NOMO-1 (cell line): Measurements from ENCODE around the gene AK4.

ENCODE experiments used
- DNase-seq, 2 experiments: peaks; one replicate each; lab custom pipeline; 2025; ENCODE audit not compliant: unreplicated experiment in 2 of 2; lab: John Stamatoyannopoulos, UW

The AK4 gene

GRCh38 chr1:65243491-65243890, 95.5 kb downstream of the AK4 start:
- DNase-seq, result no peak

GRCh38 chr1:65245295-65245694, 97.3 kb downstream of the AK4 start:
- DNase-seq, result no peak

GRCh38 chr1:65247419-65248359, 99.7 kb downstream of the AK4 start:
- no peak for DNase-seq

GRCh38 chr1:65250826-65251225, 102.8 kb downstream of the AK4 start:
- DNase-seq, result no peak

GRCh38 chr1:65253800-65254319, 105.9 kb downstream of the AK4 start:
- no peak for DNase-seq

- DNase-seq, result peak; percentile 63 to 83
Observed at GRCh38 chr1:65254320-65255034, 106.5 kb downstream of the AK4 start.

- no peak for DNase-seq
Observed at GRCh38 chr1:65255035-65255655, 107.1 kb downstream of the AK4 start.

GRCh38 chr1:65255656-65256050, 107.7 kb downstream of the AK4 start:
- no peak for DNase-seq

GRCh38 chr1:65256860-65257708, 109.1 kb downstream of the AK4 start:
- DNase-seq, result no peak

- DNase-seq, result no peak
Observed at GRCh38 chr1:65258106-65258505, 110.1 kb downstream of the AK4 start.

- DNase-seq, result no peak
Observed at GRCh38 chr1:65259816-65260215, 111.8 kb downstream of the AK4 start.

- no peak for DNase-seq
Observed at GRCh38 chr1:65260851-65261473, 113.0 kb downstream of the AK4 start.

GRCh38 chr1:65263286-65263685, 115.3 kb downstream of the AK4 start:
- no peak for DNase-seq

GRCh38 chr1:65264197-65264929, 116.4 kb downstream of the AK4 start:
- peak in 1 of 2 experiments; percentile 26 for DNase-seq

- DNase-seq, result no peak
Observed at GRCh38 chr1:65265296-65265650, 117.3 kb downstream of the AK4 start.

- DNase-seq, result no peak
Observed at GRCh38 chr1:65265651-65266351, 117.8 kb downstream of the AK4 start.

- DNase-seq, result no peak
Observed at GRCh38 chr1:65266476-65266875, 118.5 kb downstream of the AK4 start.

- no peak for DNase-seq
Observed at GRCh38 chr1:65267271-65267670, 119.3 kb downstream of the AK4 start.

GRCh38 chr1:65267683-65268082, 119.7 kb downstream of the AK4 start:
- no peak for DNase-seq
